GM23338 (cell line): ENCODE results near the gene CES1.

Experiments
- CREB1 ChIP-seq: fragments of 250-450 bp; sonication (Bioruptor Pico); IDR thresholded peaks from 2 replicates; pipeline ENCODE4 v1.5.0; 2020; ENCODE audit warnings: low read depth, mild to moderate bottlenecking, moderate library complexity
- CTCF ChIP-seq, 2 experiments: fragments of 200-600 bp in 1 of 2; sonication (generic) in 1 of 2; conservative IDR thresholded peaks; 2 replicates each; pipeline versions ENCODE4 v1.5.1 to v1.6.1; 2016 to 2017; ENCODE audit warnings: antibody characterized with exemption in 2 of 2, low read depth in 2 of 2, mild to moderate bottlenecking in 2 of 2, moderate library complexity in 1 of 2
- EZH2 ChIP-seq: fragments of 200-600 bp; sonication (generic); IDR thresholded peaks from one replicate; pipeline ENCODE4 v1.8.0; 2017; ENCODE audit warnings: antibody characterized with exemption, mild to moderate bottlenecking, low read depth; ENCODE audit not compliant: unreplicated experiment
- EZH2phosphoT487 ChIP-seq: fragments of 200-600 bp; sonication (generic); IDR thresholded peaks from one replicate; pipeline ENCODE4 v1.8.1; 2018; ENCODE audit warnings: antibody characterized with exemption; ENCODE audit not compliant: unreplicated experiment
- JUNB ChIP-seq: IDR thresholded peaks from one replicate; pipeline ENCODE4 v1.6.1; 2016; ENCODE audit warnings: antibody characterized with exemption; ENCODE audit not compliant: unreplicated experiment
- NANOG ChIP-seq: IDR thresholded peaks from 2 replicates; pipeline ENCODE4 v1.6.1; 2016; ENCODE audit warnings: antibody characterized with exemption, borderline replicate concordance
- POLR2AphosphoS5 ChIP-seq: IDR thresholded peaks from 2 replicates; pipeline ENCODE4 v1.6.1; 2016; ENCODE audit warnings: antibody characterized with exemption, low read depth
- REST ChIP-seq: IDR thresholded peaks from one replicate; pipeline ENCODE4 v1.6.1; 2018; ENCODE audit warnings: antibody characterized with exemption; ENCODE audit not compliant: unreplicated experiment
- ZNF331 ChIP-seq: fragments of 250-450 bp; sonication (Bioruptor Pico); IDR thresholded peaks from 2 replicates; pipeline ENCODE4 v1.5.0; 2020; ENCODE audit warnings: low read depth, mild to moderate bottlenecking, moderate library complexity

DNA sequence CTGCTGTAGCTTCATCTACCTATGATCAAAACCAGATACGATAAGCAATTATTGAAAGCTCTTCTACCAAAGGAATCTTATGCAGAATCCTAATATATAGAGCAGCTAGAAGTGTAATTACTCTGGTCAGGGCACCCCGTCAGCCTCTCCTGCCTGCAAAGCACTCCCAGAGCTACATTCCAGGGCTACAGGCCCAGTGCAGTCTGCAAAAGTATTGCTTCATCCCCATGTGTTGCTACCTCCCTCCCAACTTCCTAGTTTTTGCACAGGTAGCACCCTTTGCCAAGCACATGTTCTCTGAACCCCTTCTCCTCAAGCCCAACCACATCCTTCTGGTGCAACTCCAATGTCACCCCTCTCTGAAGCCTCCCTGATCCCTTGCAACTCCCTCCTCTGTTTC, 35.2 kb upstream of the CES1 start:
- TF ChIP-seq CTCF (conservative IDR thresholded peaks at IDR 0.05; ENCODE audit: low read depth in 2 of 2): no peak
- no peak for TF ChIP-seq NANOG
- no peak for TF ChIP-seq EZH2
- no peak for TF ChIP-seq JUNB
- no peak for TF ChIP-seq EZH2phosphoT487
- TF ChIP-seq REST: no peak
- TF ChIP-seq CREB1 (CRISPR knock-in tag): no peak
- no peak for TF ChIP-seq POLR2AphosphoS5
- TF ChIP-seq ZNF331 (CRISPR knock-in tag): no peak
